Testis (tissue), 2 donors: ENCODE results near the gene DPH2.

ENCODE experiments used
- CTCF ChIP-seq, 3 experiments: fragments of 450-650 bp in 2 of 3; fragments of 200-600 bp in 1 of 3; sonication (generic) in 1 of 3; IDR thresholded peaks; one replicate each; pipeline ENCODE4 v1.5.1; 2016 to 2019; ENCODE audit warnings: antibody characterized with exemption in 3 of 3, mild to moderate bottlenecking in 2 of 3, moderate library complexity in 1 of 3
- POLR2A ChIP-seq: fragments of 450-650 bp; IDR thresholded peaks from one replicate; pipeline ENCODE4 v1.6.1; 2017; ENCODE audit warnings: antibody characterized with exemption, mild to moderate bottlenecking, moderate library complexity

- TF ChIP-seq CTCF (IDR thresholded peaks at IDR 0.05) (no peak), POLR2A (no peak)
Measured at GRCh38 chr1:43984855-43985254, 15.0 kb downstream of the DPH2 start.
